Left ventricle myocardium superior (tissue), 1 donor: Measurements from ENCODE around the gene PDE4B. TPM values are rescaled to one million over a fixed set of nuclear protein-coding genes. Genes with fewer than 3 reads are reported as not detected.
"Not testable (repeated sequence)": the region's sequence is repeated elsewhere in the genome, so short reads cannot be mapped to it uniquely, and the experiment has no call there.

ENCODE experiments used
- ATAC-seq: fragments of 200-7000 bp; cut with Tn5 transposase; one replicate; pipeline ENCODE4 v1.9.1; 2020; ENCODE audit warnings: mild to moderate bottlenecking, moderate library complexity
- DNase-seq: peaks from one replicate; pipeline ENCODE4 v3.0.0-alpha.2; 2020
- intact Hi-C: fragments of 100-400 bp; cut with micrococcal nuclease; formaldehyde crosslinking; loops from one replicate; pipeline ENCODE4 v1.11.0; 2022
- total RNA-seq: library from RNA; stranded (reverse); fragmentation: NEBNext Ultra II Directional; extraction: Animal tissue kit (Norgen Biotek cat#: 25700); gene quantifications from one replicate; pipeline ENCODE4 v1.2.1, GENCODE V29; 2021
- donor health status: DM: no; HTN: yes; CAD: no; lungs with severe emphysema.

The PDE4B gene
- total RNA-seq, 1 donor from 2014 or later = 19.4 TPM

- no peak for DNase-seq
- intact Hi-C loops = no loop called here
- ATAC-seq = peak; percentile 15
These were observed 509.6 kb downstream of the PDE4B start for GRCh38 chr1:66302184-66302742.

GRCh38 chr1:66302815-66303214, 510.1 kb downstream of the PDE4B start:
- intact Hi-C loops = no loop called here
- ATAC-seq (no peak), DNase-seq (no peak)

DNA sequence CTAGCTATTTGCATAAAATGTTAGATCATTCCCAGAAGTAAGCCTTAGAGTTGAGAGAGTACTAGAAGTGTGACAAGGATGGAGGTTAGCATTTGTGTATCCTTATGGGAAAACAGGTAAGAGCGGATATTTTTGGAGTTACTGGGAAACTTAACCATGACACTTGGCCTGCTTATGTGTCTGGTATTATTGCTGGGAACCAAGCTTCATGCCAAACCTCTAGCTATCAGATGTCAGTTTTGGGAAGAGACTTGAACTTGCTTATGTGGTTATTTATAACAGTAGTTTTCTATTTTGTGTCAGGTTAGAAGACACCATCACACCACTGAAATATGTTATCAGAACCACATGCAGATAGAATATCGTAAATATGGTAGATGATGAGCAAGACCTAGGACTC, 511.0 kb downstream of the PDE4B start:
- no peak for ATAC-seq

DNA sequence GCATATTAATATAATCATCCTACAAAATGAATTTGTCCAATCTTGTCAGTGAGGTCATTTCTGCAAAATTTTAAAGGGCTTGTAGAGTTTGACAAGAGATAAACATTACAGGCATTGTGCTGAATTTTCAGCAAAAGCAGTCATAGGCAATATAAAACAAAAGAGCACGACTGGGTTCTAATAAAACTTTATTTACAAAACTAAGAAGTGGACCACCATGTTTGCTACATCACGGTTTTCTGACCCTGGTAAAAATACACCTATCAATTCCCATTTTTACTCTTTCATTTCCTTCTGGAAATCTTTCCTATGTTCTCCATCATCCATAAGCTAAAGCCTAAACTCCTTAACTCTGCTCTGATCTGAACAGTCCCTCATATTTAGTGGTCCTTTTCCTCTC, 511.4 kb downstream of the PDE4B start:
- ATAC-seq (no peak), DNase-seq (no peak)
- intact Hi-C loops = no loop called here

More for the DNA sequence above, 511.0 kb downstream of the PDE4B start:
- intact Hi-C loops = no loop called here
- DNase-seq = no peak

DNA sequence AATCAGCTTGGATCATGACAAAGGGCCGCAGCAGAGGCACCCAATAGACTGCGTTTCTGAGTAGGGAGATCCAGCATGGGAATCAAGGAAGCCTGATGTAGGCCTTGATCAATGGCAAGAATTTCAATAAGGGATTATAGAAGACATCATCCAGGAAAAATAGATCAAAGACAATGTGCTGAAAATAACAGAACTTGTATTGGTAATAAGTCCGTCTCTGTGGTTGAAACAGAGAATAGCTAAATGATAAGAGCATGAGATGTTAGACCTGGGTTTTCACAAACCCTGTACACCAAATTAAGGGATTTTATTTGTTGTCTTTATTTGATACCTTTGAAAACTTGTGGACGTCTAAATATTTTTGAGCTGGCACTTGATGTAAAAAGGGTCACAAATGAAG, 513.2 kb downstream of the PDE4B start:
- intact Hi-C loops = no loop called here
- no peak for ATAC-seq
- DNase-seq = no peak

DNA sequence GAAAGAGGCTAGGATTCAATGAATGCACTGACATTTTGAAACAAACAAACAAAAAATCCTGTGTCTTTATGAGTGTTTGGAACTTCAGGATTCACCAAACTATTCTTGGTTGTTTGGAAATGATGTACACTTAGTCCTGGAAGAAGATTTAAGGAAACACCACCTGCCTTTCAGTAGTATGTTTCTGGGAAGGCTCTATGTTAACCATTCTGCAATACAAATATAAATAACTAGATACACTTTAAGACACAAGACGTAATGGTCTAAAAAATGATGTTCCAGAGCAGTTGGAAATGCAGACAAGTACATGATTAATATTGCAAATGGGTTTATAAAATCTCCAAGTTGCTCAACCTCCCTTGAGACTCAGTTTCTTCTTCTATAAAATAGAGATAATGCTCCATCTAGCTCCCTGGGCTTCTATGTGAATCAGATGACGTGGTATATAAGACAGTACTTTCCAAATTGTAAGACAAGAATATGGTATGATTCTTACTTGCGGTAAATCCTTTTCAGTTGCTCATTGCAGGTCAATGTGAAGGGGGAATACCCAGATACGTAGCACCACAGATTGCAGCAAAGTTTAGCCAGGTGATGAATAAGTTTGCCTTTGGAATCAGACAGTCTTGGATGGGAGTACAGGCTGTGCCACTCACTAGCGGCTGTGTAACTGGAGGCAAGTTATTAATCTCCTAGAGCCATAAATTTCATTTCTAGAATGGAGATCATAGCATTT, 516.5 kb downstream of the PDE4B start:
- intact Hi-C loops = no loop called here
- no peak for ATAC-seq
- DNase-seq = no peak

GRCh38 chr1:66311092-66311491, 518.4 kb downstream of the PDE4B start:
- ATAC-seq (no peak), DNase-seq (no peak)
- intact Hi-C loops = no loop called here

GRCh38 chr1:66311628-66312027, 518.9 kb downstream of the PDE4B start:
- intact Hi-C loops = no loop called here
- DNase-seq (no peak), ATAC-seq (no peak)

DNA sequence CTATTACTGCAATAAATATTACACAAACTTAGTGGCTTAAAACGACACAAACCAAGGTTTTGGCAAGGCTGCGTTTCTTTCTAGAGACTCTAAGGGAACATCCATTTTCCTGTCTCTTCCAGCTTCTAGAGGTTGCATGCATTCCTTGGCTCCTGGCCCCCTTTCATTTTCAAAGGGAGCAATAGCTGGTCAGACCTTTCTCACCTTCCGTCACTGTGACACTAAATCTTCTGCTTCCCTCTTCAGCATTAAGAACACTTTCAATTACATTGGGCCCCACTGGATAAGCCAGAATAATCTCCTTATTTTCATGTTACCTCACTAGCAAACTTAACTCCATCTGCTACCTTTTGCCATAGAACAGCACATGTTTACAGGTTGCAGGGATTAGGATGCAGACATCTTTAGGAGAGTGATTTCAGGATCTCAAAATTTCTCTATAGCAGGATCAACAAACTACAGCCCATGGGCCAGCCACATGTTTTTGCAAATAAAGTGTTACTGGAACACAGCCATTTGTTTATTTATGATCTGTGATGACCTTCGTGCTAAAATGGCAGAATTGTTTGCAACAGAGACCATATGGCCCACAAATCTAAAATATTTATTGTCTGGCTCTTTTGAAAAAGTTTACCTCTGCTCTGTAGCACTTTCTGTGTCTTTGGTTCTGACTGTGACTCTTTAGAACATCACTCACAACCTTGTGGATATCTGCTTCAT, 519.7 kb downstream of the PDE4B start:
- ATAC-seq = no peak
- DNase-seq = no peak
- intact Hi-C loops = no loop called here

- intact Hi-C loops = no loop called here
- DNase-seq (no peak), ATAC-seq (no peak)
These were observed 520.7 kb downstream of the PDE4B start for GRCh38 chr1:66313429-66313828.

DNA sequence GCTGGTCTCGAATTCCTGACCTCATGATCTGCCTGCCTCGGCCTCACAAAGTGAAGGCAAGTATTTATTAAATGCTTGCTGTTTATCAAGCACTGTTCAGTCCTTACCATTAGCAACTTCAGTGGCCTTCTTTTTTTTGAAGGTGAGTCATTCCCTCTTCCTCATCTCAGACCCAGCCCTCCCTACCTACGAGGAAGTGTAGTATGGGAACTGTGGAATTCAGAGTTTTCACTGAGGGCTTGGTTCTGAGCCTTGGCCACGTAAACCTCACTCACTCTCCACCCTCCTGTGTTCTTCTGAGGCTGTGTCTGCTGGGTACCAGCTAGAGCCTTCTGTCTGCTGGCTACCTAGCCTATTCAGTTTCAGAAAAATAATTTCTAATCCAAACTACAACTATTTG, 523.0 kb downstream of the PDE4B start:
- no peak for ATAC-seq

DNA sequence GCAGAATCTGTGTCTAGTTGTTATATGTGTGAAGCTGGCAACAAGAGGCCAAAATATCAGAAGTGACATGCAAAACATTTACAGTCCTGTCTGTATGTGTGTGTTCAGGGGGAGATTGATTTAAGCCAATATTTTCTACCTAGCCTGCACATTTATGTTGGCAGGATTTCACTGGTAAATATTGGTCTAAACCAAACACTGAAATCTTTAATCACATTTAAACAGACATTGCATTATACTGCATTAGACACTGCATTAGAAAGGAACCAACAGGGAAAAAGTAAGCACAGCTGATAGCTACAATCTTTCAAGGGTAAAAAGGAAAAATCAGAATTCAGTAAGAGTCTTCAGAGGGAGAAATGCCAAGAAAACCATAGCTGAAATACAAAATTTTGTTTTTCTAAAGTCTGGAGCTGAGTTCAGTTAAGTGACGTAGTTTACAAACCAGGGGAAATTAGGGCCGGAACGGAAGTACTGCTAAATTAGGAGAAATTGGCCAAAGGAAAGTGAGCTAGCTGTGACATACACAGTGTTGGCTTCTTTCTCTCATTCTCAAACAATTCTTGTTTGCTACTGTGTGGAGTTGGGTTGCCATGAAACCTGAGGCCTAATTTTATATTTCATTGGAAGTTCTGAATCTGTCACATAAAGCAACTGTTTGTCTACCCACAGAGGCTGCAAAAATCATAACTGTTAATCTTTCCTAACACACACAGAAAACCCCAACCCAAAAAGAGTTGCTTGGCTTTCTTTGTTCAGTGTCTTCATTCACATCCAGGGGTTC, 524.0 kb downstream of the PDE4B start:
- DNase-seq (no peak), ATAC-seq (peak; percentile 82)
- intact Hi-C loops = no loop called here

More for the DNA sequence above, 523.0 kb downstream of the PDE4B start:
- intact Hi-C loops = no loop called here
- no peak for DNase-seq

DNA sequence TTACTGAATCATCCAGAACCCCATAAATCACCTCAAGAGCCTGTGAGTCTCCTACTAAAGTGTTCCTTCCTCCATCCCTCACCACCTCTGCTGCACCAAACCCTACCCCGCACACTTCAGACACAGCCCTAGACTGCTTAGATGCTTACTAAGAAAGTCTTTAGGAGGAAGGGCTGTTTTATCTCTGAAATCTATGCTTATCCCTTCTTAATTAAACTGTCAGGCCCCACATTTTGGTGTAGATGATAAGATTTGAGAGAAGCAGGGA, 524.5 kb downstream of the PDE4B start:
- ATAC-seq (peak; percentile 17), DNase-seq (no peak)
- intact Hi-C loops = no loop called here

GRCh38 chr1:66320231-66320630, 527.5 kb downstream of the PDE4B start:
- DNase-seq = no peak
- intact Hi-C loops = no loop called here
- no peak for ATAC-seq

DNA sequence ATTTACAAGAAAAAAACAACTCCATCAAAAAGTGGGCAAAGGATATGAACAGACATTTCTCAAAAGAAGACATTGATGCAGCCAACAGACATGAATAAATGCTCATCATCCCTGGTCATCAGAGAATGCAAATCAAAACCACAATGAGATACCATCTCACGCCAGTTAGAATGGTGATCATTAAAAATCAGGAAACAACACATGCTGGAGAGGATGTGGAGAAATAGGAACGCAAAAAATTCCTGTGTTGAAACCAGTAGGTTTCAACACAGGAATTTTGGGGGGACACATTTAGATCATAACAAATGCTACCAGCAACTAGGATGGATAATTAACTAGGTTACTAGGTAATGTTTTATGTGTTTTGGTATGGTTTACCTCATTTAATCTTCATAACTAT, 529.8 kb downstream of the PDE4B start:
- DNase-seq, intact Hi-C loops, ATAC-seq: not testable (repeated sequence)

GRCh38 chr1:66323958-66324625, 531.4 kb downstream of the PDE4B start:
- intact Hi-C loops = no loop called here
- DNase-seq = no peak
- ATAC-seq = no peak

- no peak for ATAC-seq
- DNase-seq = no peak
- intact Hi-C loops = no loop called here
These were observed 533.1 kb downstream of the PDE4B start for GRCh38 chr1:66325594-66326380.

GRCh38 chr1:66326867-66327266, 534.2 kb downstream of the PDE4B start:
- no peak for DNase-seq
- intact Hi-C loops = no loop called here
- no peak for ATAC-seq

- DNase-seq (no peak), ATAC-seq (no peak)
- intact Hi-C loops = no loop called here
These were observed 534.9 kb downstream of the PDE4B start for GRCh38 chr1:66327588-66327987.
